Common myeloid progenitor, CD34-positive (primary cell): ENCODE measurements around the gene MCC.

ENCODE experiments used
- CTCF ChIA-PET: fragments of 350-600 bp; sonication (Branson Sonifier 250); formaldehyde crosslinking; loops from one replicate; lab custom pipeline; 2021; ENCODE audit warnings: antibody characterized with exemption; lab: Charles Lee
- POLR2A ChIA-PET: fragments of 350-600 bp; sonication (Branson Sonifier 250); formaldehyde crosslinking; loops from one replicate; lab custom pipeline; 2021; ENCODE audit warnings: antibody characterized with exemption; lab: Charles Lee
- DNase-seq, 3 donors: peaks; one replicate each; pipeline versions ENCODE4 v3.0.0 to v3.0.0-alpha.2; 2013
- H3K27ac ChIP-seq, 2 experiments: 1 replicate in 1 of 2; 2 replicates in 1 of 2; pipeline ENCODE4 v1.7.0; 2013; ENCODE audit warnings: inconsistent platforms in 2 of 2, low read length in 2 of 2, mild to moderate bottlenecking in 2 of 2, low read depth in 1 of 2, moderate library complexity in 1 of 2; ENCODE audit not compliant: severe bottlenecking in 2 of 2, insufficient read depth in 1 of 2, poor library complexity in 1 of 2
- H3K27me3 ChIP-seq, 5 experiments: replicated peaks in 2 of 5; 1 replicate in 3 of 5; 2 replicates in 2 of 5; pipeline versions ENCODE4 v1.6.1 to v1.7.0; 2013; ENCODE audit warnings: low read length in 4 of 5, mild to moderate bottlenecking in 2 of 5, moderate library complexity in 2 of 5, inconsistent platforms in 1 of 5; ENCODE audit not compliant: insufficient read depth in 5 of 5, control insufficient read depth in 4 of 5
- H3K36me3 ChIP-seq, 4 experiments: 1 replicate in 2 of 4; 2 replicates in 2 of 4; pipeline versions ENCODE4 v1.6.1 to v1.7.0; 2013; ENCODE audit warnings: low read length in 3 of 4, control low read depth in 1 of 4, mild to moderate bottlenecking in 1 of 4; ENCODE audit not compliant: control insufficient read depth in 4 of 4, insufficient read depth in 4 of 4
- H3K4me1 ChIP-seq, 4 experiments: 1 replicate in 3 of 4; 2 replicates in 1 of 4; pipeline versions ENCODE4 v1.6.1 to v1.7.1; 2013; ENCODE audit warnings: low read length in 3 of 4, mild to moderate bottlenecking in 3 of 4, control low read depth in 1 of 4, inconsistent platforms in 1 of 4, moderate library complexity in 1 of 4; ENCODE audit not compliant: control insufficient read depth in 4 of 4, insufficient read depth in 4 of 4; ENCODE audit errors: control extremely low read depth in 1 of 4
- H3K4me3 ChIP-seq, 7 experiments: 1 replicate in 4 of 7; 2 replicates in 3 of 7; pipeline versions ENCODE4 v1.5.1 to v1.7.0; 2013; ENCODE audit warnings: mild to moderate bottlenecking in 7 of 7, low read length in 6 of 7, moderate library complexity in 6 of 7, inconsistent platforms in 2 of 7, low read depth in 2 of 7, control low read depth in 1 of 7; ENCODE audit not compliant: insufficient read depth in 4 of 7, control insufficient read depth in 1 of 7; ENCODE audit errors: extremely low read depth in 1 of 7
- H3K9me3 ChIP-seq, 5 experiments: 1 replicate in 4 of 5; 2 replicates in 1 of 5; pipeline versions ENCODE4 v1.6.1 to v1.7.1; 2013; ENCODE audit warnings: low read length in 4 of 5, mild to moderate bottlenecking in 2 of 5, inconsistent platforms in 1 of 5, low read depth in 1 of 5, moderate library complexity in 1 of 5; ENCODE audit not compliant: control insufficient read depth in 4 of 5, insufficient read depth in 2 of 5; ENCODE audit errors: control extremely low read depth in 1 of 5
- WGBS: methylation state at CpG from one replicate; pipeline ENCODE4 v1.1.5; 2013; ENCODE audit not compliant: insufficient coverage; 5-methylcytosine and 5-hydroxymethylcytosine counted together

Gene MCC

GRCh38 chr5:113132564-113132963, 355.7 kb downstream of the MCC start:
- no peak for DNase-seq
- no peaks in the 10 kb centered on the region for H3K36me3 ChIP-seq
- ChIA-PET POLR2A (interaction anchor here (0.6 kb wide), 1 partner anchor 382 kb away, joined by 5 read pairs; no protein-coding TSS in a partner anchor), CTCF (no interaction called here)
- H3K9me3 ChIP-seq: peaks cover 0 to 2% (median 0%) of the 10 kb centered on the region in 5 experiments
- no peak overlapping the region for H3K27ac ChIP-seq
- H3K4me3 ChIP-seq: no peak overlapping the region
- no peaks in the 10 kb centered on the region for H3K4me1 ChIP-seq
- H3K27me3 ChIP-seq: no peaks in the 10 kb centered on the region

- Histone ChIP-seq H3K27ac (no peak overlapping the region), H3K9me3 (peaks cover 0 to 6% (median 0%) of the 10 kb centered on the region in 5 experiments), H3K4me1 (no peaks in the 10 kb centered on the region), H3K4me3 (no peak overlapping the region), H3K27me3 (peaks cover 0 to 14% (median under 1%) of the 10 kb centered on the region in 5 experiments), H3K36me3 (no peaks in the 10 kb centered on the region)
- ChIA-PET POLR2A (no interaction called here), CTCF (interaction anchor here (1.5 kb wide), 1 partner anchor 22 kb away, joined by 3 read pairs; no protein-coding TSS in a partner anchor)
- 50% methylated on average over 2 of the region's 2 CpGs for WGBS
- DNase-seq: no peak
Observed at GRCh38 chr5:113128641-113129330, 359.5 kb downstream of the MCC start.

GRCh38 chr5:113128082-113128481, 360.2 kb downstream of the MCC start:
- H3K36me3 ChIP-seq: no peaks in the 10 kb centered on the region
- peaks cover 0 to 6% (median 0%) of the 10 kb centered on the region in 5 experiments for H3K9me3 ChIP-seq
- POLR2A ChIA-PET: no interaction called here
- H3K4me3 ChIP-seq: no peak overlapping the region
- no peak for DNase-seq
- peaks cover 0 to 14% (median 5%) of the 10 kb centered on the region in 5 experiments for H3K27me3 ChIP-seq
- CTCF ChIA-PET: interaction anchor here (1.5 kb wide), 1 partner anchor 23 kb away, joined by 3 read pairs; no protein-coding TSS in a partner anchor
- no peaks in the 10 kb centered on the region for H3K4me1 ChIP-seq
- 100% methylated on average over 1 of the region's 1 CpG for WGBS
- no peak overlapping the region for H3K27ac ChIP-seq

GRCh38 chr5:113127021-113127420, 361.2 kb downstream of the MCC start:
- H3K4me3 ChIP-seq: no peak overlapping the region
- 86% methylated on average over 1 of the region's 4 CpGs for WGBS
- ChIA-PET POLR2A (no interaction called here), CTCF (interaction anchor here (1.5 kb wide), 1 partner anchor 24 kb away, joined by 3 read pairs; no protein-coding TSS in a partner anchor)
- no peaks in the 10 kb centered on the region for H3K36me3 ChIP-seq
- H3K4me1 ChIP-seq: no peaks in the 10 kb centered on the region
- no peak overlapping the region for H3K27ac ChIP-seq
- H3K9me3 ChIP-seq: peaks cover 0 to 6% (median 0%) of the 10 kb centered on the region in 5 experiments
- DNase-seq: no peak
- H3K27me3 ChIP-seq: peaks cover 0 to 14% (median 5%) of the 10 kb centered on the region in 5 experiments

- no peak for DNase-seq
- ChIA-PET POLR2A (no interaction called here), CTCF (no interaction called here)
- peaks cover 0 to 6% (median 0%) of the 10 kb centered on the region in 5 experiments for H3K9me3 ChIP-seq
- no peak overlapping the region for H3K4me3 ChIP-seq
- H3K36me3 ChIP-seq: no peaks in the 10 kb centered on the region
- WGBS: 71% methylated on average over 2 of the region's 4 CpGs
- no peak overlapping the region for H3K27ac ChIP-seq
- peaks cover 0 to 16% (median 5%) of the 10 kb centered on the region in 5 experiments for H3K27me3 ChIP-seq
- H3K4me1 ChIP-seq: no peaks in the 10 kb centered on the region
Observed at GRCh38 chr5:113125371-113125770, 362.9 kb downstream of the MCC start.

GRCh38 chr5:113124914-113125313, 363.3 kb downstream of the MCC start:
- H3K27me3 ChIP-seq: peaks cover 0 to 16% (median 5%) of the 10 kb centered on the region in 5 experiments
- H3K4me3 ChIP-seq: no peak overlapping the region
- DNase-seq: no peak
- H3K27ac ChIP-seq: no peak overlapping the region
- ChIA-PET CTCF (no interaction called here), POLR2A (no interaction called here)
- H3K4me1 ChIP-seq: no peaks in the 10 kb centered on the region
- 95% methylated on average over 4 of the region's 4 CpGs for WGBS
- no peaks in the 10 kb centered on the region for H3K36me3 ChIP-seq
- H3K9me3 ChIP-seq: peaks cover 0 to 6% (median 0%) of the 10 kb centered on the region in 5 experiments

GRCh38 chr5:113124265-113124664, 364.0 kb downstream of the MCC start:
- Histone ChIP-seq H3K36me3 (no peaks in the 10 kb centered on the region), H3K9me3 (peaks cover 0 to 6% (median 0%) of the 10 kb centered on the region in 5 experiments), H3K4me3 (no peak overlapping the region), H3K4me1 (no peaks in the 10 kb centered on the region), H3K27me3 (peaks cover 0 to 16% (median 9%) of the 10 kb centered on the region in 5 experiments), H3K27ac (no peak overlapping the region)
- WGBS: 95% methylated on average over 2 of the region's 3 CpGs
- POLR2A ChIA-PET: no interaction called here
- CTCF ChIA-PET: interaction anchor here (1.2 kb wide), 1 partner anchor 9 kb away, joined by 3 read pairs; no protein-coding TSS in a partner anchor
- DNase-seq: no peak
